Fibroblast of lung (primary cell): ENCODE data around the gene SLIT3. TPM values are rescaled to one million over a fixed set of nuclear protein-coding genes. Genes with fewer than 3 reads are reported as not detected.

ENCODE experiments used
- DNase-seq, 2 donors: peaks; one replicate each; pipeline versions ENCODE4 v3.0.0 to v3.0.0-alpha.2; 2010; ENCODE audit warnings: low read depth in 2 of 2
- H2AFZ ChIP-seq: 2 replicates; pipeline ENCODE4 v1.5.1; 2012; ENCODE audit warnings: low read length, control low read depth, inconsistent platforms
- H3K27ac ChIP-seq: 2 replicates; pipeline ENCODE4 v1.5.1; 2011; ENCODE audit warnings: low read length, control low read depth; ENCODE audit not compliant: insufficient read depth
- H3K27me3 ChIP-seq: 2 replicates; pipeline ENCODE4 v1.5.1; 2011; ENCODE audit warnings: mild to moderate bottlenecking, low read length; ENCODE audit not compliant: control insufficient read depth, insufficient read depth
- H3K36me3 ChIP-seq: 2 replicates; pipeline ENCODE4 v1.5.1; 2011; ENCODE audit warnings: low read length; ENCODE audit not compliant: control insufficient read depth, insufficient read depth
- H3K4me1 ChIP-seq: 2 replicates; pipeline ENCODE4 v1.5.1; 2011; ENCODE audit warnings: low read length; ENCODE audit not compliant: control insufficient read depth, insufficient read depth; ENCODE audit errors: extremely low read depth
- H3K4me2 ChIP-seq: 2 replicates; pipeline ENCODE4 v1.5.1; 2011; ENCODE audit warnings: low read length, control low read depth; ENCODE audit not compliant: insufficient read depth; ENCODE audit errors: extremely low read depth
- H3K4me3 ChIP-seq, 4 experiments: fragments of 200-600 bp in 1 of 4; sonication (generic) in 1 of 4; replicated peaks in 1 of 4; 2 replicates each; pipeline ENCODE4 v1.5.1; 2011 to 2016; ENCODE audit warnings: low read length in 4 of 4, low read depth in 3 of 4, mild to moderate bottlenecking in 3 of 4, control low read depth in 2 of 4, inconsistent platforms in 1 of 4, mixed read lengths in 1 of 4; ENCODE audit not compliant: insufficient read depth in 1 of 4; ENCODE audit errors: control extremely low read depth in 1 of 4
- H3K79me2 ChIP-seq: 2 replicates; pipeline ENCODE4 v1.5.1; 2012; ENCODE audit warnings: mild to moderate bottlenecking, low read length, inconsistent platforms; ENCODE audit not compliant: control insufficient read depth, insufficient read depth
- H3K9ac ChIP-seq: 2 replicates; pipeline ENCODE4 v1.5.1; 2011; ENCODE audit warnings: mild to moderate bottlenecking, low read length, control low read depth; ENCODE audit not compliant: insufficient read depth
- H3K9me3 ChIP-seq: 2 replicates; pipeline ENCODE4 v1.5.1; 2012; ENCODE audit warnings: low read depth, low read length; ENCODE audit not compliant: control insufficient read depth, insufficient read depth
- H4K20me1 ChIP-seq: 2 replicates; pipeline ENCODE4 v1.5.1; 2011; ENCODE audit warnings: low read length; ENCODE audit not compliant: control insufficient read depth, insufficient read depth; ENCODE audit errors: extremely low read depth
- CTCF ChIP-seq, 2 donors: IDR thresholded peaks in 1 of 2; conservative IDR thresholded peaks in 1 of 2; 1 replicate in 1 of 2; 2 replicates in 1 of 2; pipeline ENCODE4 v1.5.1; 2011 to 2012; ENCODE audit warnings: low read length in 2 of 2, control low read depth in 1 of 2, inconsistent platforms in 1 of 2, low read depth in 1 of 2, mild to moderate bottlenecking in 1 of 2
- EZH2 ChIP-seq: IDR thresholded peaks from 2 replicates; pipeline ENCODE4 v1.5.1; 2012; ENCODE audit warnings: low read length, control low read depth, mild to moderate bottlenecking; ENCODE audit errors: missing control alignments
- polyA plus RNA-seq, 2 donors: library from polyadenylated mRNA; depleted of rRNA in 1 of 2; stranded (reverse) in 1 of 2; unstranded in 1 of 2; fragments of >200 nt; gene quantifications; 2 replicates each; pipeline ENCODE4 v1.2.1, GENCODE V29; 2011 to 2012; ENCODE audit warnings: missing spikeins in 1 of 2
- total RNA-seq: library from RNA; depleted of rRNA; stranded (reverse); fragments of >200 nt; gene quantifications from 2 replicates; pipeline ENCODE4 v1.2.1, GENCODE V29; 2014

The SLIT3 gene
- total and polyA plus RNA-seq, 2 donors (not counting 1 experiment from before 2014, with no cell fraction given), result 1.6 to 4.6 TPM

GRCh38 chr5:168674893-168675482 lies 626.0 kb downstream of the SLIT3 start:
- Histone ChIP-seq H3K4me1 (no peaks in the 10 kb centered on the region), H3K4me3 (no peak overlapping the region), H3K36me3 (no peaks in the 10 kb centered on the region), H3K9ac (no peak overlapping the region), H3K27me3 (no peaks in the 10 kb centered on the region), H3K79me2 (no peaks in the 10 kb centered on the region), H3K27ac (no peak overlapping the region), H3K9me3 (no peaks in the 10 kb centered on the region), H4K20me1 (no peaks in the 10 kb centered on the region), H3K4me2 (no peak overlapping the region), H2AFZ (no peak overlapping the region)
- DNase-seq, result no peak
- no peak for TF ChIP-seq CTCF (conservative IDR thresholded peaks at IDR 0.05 in 1 of 2, IDR thresholded peaks at IDR 0.05 in 1 of 2; ENCODE audit: low read depth in 1 of 2, low read length in 2 of 2)
- TF ChIP-seq EZH2, result no peak

GRCh38 chr5:168672888-168673287 lies 628.1 kb downstream of the SLIT3 start:
- no peaks in the 10 kb centered on the region for H3K79me2 ChIP-seq
- no peak overlapping the region for H3K9ac ChIP-seq
- H3K27ac ChIP-seq, result no peak overlapping the region
- no peak for DNase-seq
- H3K36me3 ChIP-seq, result no peaks in the 10 kb centered on the region
- no peak for TF ChIP-seq EZH2
- TF ChIP-seq CTCF (conservative IDR thresholded peaks at IDR 0.05 in 1 of 2, IDR thresholded peaks at IDR 0.05 in 1 of 2; ENCODE audit: low read depth in 1 of 2, low read length in 2 of 2), result no peak
- H3K4me3 ChIP-seq, result no peak overlapping the region
- no peaks in the 10 kb centered on the region for H3K9me3 ChIP-seq
- H3K4me1 ChIP-seq, result no peaks in the 10 kb centered on the region
- no peaks in the 10 kb centered on the region for H3K27me3 ChIP-seq
- no peaks in the 10 kb centered on the region for H4K20me1 ChIP-seq
- no peak overlapping the region for H2AFZ ChIP-seq
- H3K4me2 ChIP-seq, result no peak overlapping the region

- Histone ChIP-seq H3K4me2 (no peak overlapping the region), H3K4me1 (no peaks in the 10 kb centered on the region), H3K27ac (no peak overlapping the region), H3K4me3 (no peak overlapping the region), H3K36me3 (no peaks in the 10 kb centered on the region), H3K9ac (no peak overlapping the region), H2AFZ (no peak overlapping the region), H4K20me1 (no peaks in the 10 kb centered on the region), H3K79me2 (no peaks in the 10 kb centered on the region), H3K27me3 (no peaks in the 10 kb centered on the region), H3K9me3 (no peaks in the 10 kb centered on the region)
- no peak for DNase-seq
- TF ChIP-seq EZH2 (no peak), CTCF (conservative IDR thresholded peaks at IDR 0.05 in 1 of 2, IDR thresholded peaks at IDR 0.05 in 1 of 2; ENCODE audit: low read depth in 1 of 2, low read length in 2 of 2) (no peak)
Measured at GRCh38 chr5:168672016-168672415, 628.9 kb downstream of the SLIT3 start.
